K562 (cell line): ENCODE measurements around the gene AFDN. TPM values are rescaled to one million over a fixed set of nuclear protein-coding genes. Genes with fewer than 3 reads are reported as not detected.

Source experiments
- ATAC-seq: fragments of 200-7000 bp; cut with Tn5 transposase; 3 replicates; pipeline ENCODE4 v1.9.1; 2020; ENCODE audit warnings: moderate library complexity
- BruUV-seq: library from RNA; stranded (reverse); fragments of 400-500 nt; replicated peaks from 2 replicates; lab custom pipeline; 2021; lab: Mats Ljungman, UMichigan
- CTCF ChIA-PET: fragments of 300-600 bp; formaldehyde crosslinking; extraction: SDS; loops from one replicate; lab custom pipeline; 2021; ENCODE audit warnings: low intra/inter-chr PET ratio; lab: Yijun Ruan, JAX
- POLR2A ChIA-PET: fragments of 300-600, 350-650 bp; sonication (Branson Sonifier 250); formaldehyde crosslinking; extraction: SDS; loops from one replicate; lab custom pipeline; 2021; ENCODE audit warnings: antibody characterized with exemption, inconsistent platforms; lab: Yijun Ruan, JAX
- DNase-seq, 4 experiments: peaks; one replicate each; pipeline versions ENCODE4 v3.0.0 to v3.0.0-alpha.2; 2011 to 2018; ENCODE audit warnings: low spot score in 3 of 4, mixed read lengths in 3 of 4; ENCODE audit errors: extremely low read depth in 1 of 4
- FAIRE-seq: peaks from 2 replicates; lab custom pipeline; 2011; peaks lifted over from hg19 to GRCh38; lab: Jason Lieb, UNC
- H2AFZ ChIP-seq: 2 replicates; pipeline ENCODE4 v1.6.0; 2011; ENCODE audit warnings: low read depth, low read length, control low read depth, inconsistent platforms
- H3K27ac ChIP-seq: fragments of 200-600 bp; 3 replicates; pipeline ENCODE4 v1.8.0; 2011; ENCODE audit warnings: low read depth, mild to moderate bottlenecking, control low read depth, inconsistent platforms, low read length, moderate library complexity, mixed read lengths; ENCODE audit errors: extremely low read depth
- H3K27me3 ChIP-seq, 2 experiments: fragments of 300-600 bp in 1 of 2; 2 replicates in 1 of 2; 3 replicates in 1 of 2; pipeline versions ENCODE4 v1.6.0 to v1.8.0; 2011; ENCODE audit warnings: inconsistent platforms in 2 of 2, low read length in 2 of 2, mild to moderate bottlenecking in 1 of 2, mixed read lengths in 1 of 2, moderate library complexity in 1 of 2; ENCODE audit not compliant: control insufficient read depth in 2 of 2, insufficient read depth in 2 of 2
- H3K36me3 ChIP-seq: fragments of 300-600 bp; 3 replicates; pipeline ENCODE4 v1.8.0; 2011; ENCODE audit warnings: mild to moderate bottlenecking, low read length, inconsistent platforms; ENCODE audit not compliant: control insufficient read depth, insufficient read depth
- H3K4me1 ChIP-seq, 2 experiments: fragments of 200-600 bp in 1 of 2; replicated peaks in 1 of 2; 2 replicates in 1 of 2; 3 replicates in 1 of 2; pipeline versions ENCODE4 v1.5.1 to v1.8.0; 2011; ENCODE audit warnings: inconsistent platforms in 2 of 2, low read length in 2 of 2, mild to moderate bottlenecking in 1 of 2, mixed read lengths in 1 of 2, moderate library complexity in 1 of 2; ENCODE audit not compliant: control insufficient read depth in 2 of 2, insufficient read depth in 2 of 2
- H3K4me2 ChIP-seq: 2 replicates; pipeline ENCODE4 v1.6.1; 2011; ENCODE audit warnings: low read length, control low read depth, inconsistent platforms, mixed read lengths; ENCODE audit not compliant: insufficient read depth
- H3K4me3 ChIP-seq: fragments of 200-600 bp; sonication (generic), shearing (Covaris generic); 2 replicates; pipeline ENCODE4 v1.5.1; 2016; ENCODE audit warnings: control low read depth, inconsistent platforms
- H3K79me2 ChIP-seq: fragments of 200-600 bp; 3 replicates; pipeline ENCODE4 v1.8.0; 2011; ENCODE audit warnings: low read length, inconsistent platforms; ENCODE audit not compliant: control insufficient read depth, insufficient read depth
- H3K9ac ChIP-seq, 2 experiments: 2 replicates each; pipeline versions ENCODE4 v1.6.0 to v1.6.1; 2011; ENCODE audit warnings: low read depth in 2 of 2, low read length in 2 of 2, control low read depth in 1 of 2, inconsistent platforms in 1 of 2, mild to moderate bottlenecking in 1 of 2, mixed read lengths in 1 of 2; ENCODE audit not compliant: insufficient read depth in 1 of 2
- H3K9me1 ChIP-seq: one replicate; pipeline ENCODE4 v1.6.0; 2011; ENCODE audit warnings: inconsistent platforms, mild to moderate bottlenecking, low read length, moderate library complexity; ENCODE audit not compliant: control insufficient read depth, insufficient read depth
- H3K9me3 ChIP-seq: replicated peaks from 2 replicates; pipeline ENCODE4 v1.5.1; 2011; ENCODE audit warnings: low read depth, low read length, inconsistent platforms; ENCODE audit not compliant: control insufficient read depth, insufficient read depth
- H4K20me1 ChIP-seq: replicated peaks from 2 replicates; pipeline ENCODE4 v1.6.1; 2011; ENCODE audit warnings: low read length, inconsistent platforms, mixed read lengths; ENCODE audit not compliant: control insufficient read depth, insufficient read depth
- ASH1L ChIP-seq: fragments of 450-650 bp; IDR thresholded peaks from 2 replicates; pipeline ENCODE4 v1.6.1; 2018; ENCODE audit warnings: borderline replicate concordance, mild to moderate bottlenecking, low read depth; ENCODE audit not compliant: partially characterized antibody
- BCL6 ChIP-seq: fragments of 250-450 bp; sonication (Bioruptor Pico); IDR thresholded peaks from 2 replicates; pipeline ENCODE4 v1.4.0; 2020
- EP300 ChIP-seq: IDR thresholded peaks from 2 replicates; pipeline ENCODE4 v1.6.1; 2012; ENCODE audit warnings: low read length, improper control_type of control experiment
- FOXJ3 ChIP-seq: sonication (generic); formaldehyde crosslinking; IDR thresholded peaks from 2 replicates; pipeline ENCODE4 v1.4.0; 2020; ENCODE audit warnings: mild to moderate bottlenecking, missing genetic modification reagents
- ILF3 ChIP-seq: fragments of 450-650 bp; IDR thresholded peaks from 2 replicates; pipeline ENCODE4 v1.6.1; 2018; ENCODE audit warnings: antibody characterized with exemption, mild to moderate bottlenecking, moderate library complexity, borderline replicate concordance
- IRF9 ChIP-seq: fragments of 450-650 bp; IDR thresholded peaks from 2 replicates; pipeline ENCODE4 v1.6.1; 2016; ENCODE audit warnings: missing biosample characterization, missing genetic modification characterization
- ZBTB8A ChIP-seq: fragments of 450-650 bp; IDR thresholded peaks from 2 replicates; pipeline ENCODE4 v1.6.1; 2018; ENCODE audit warnings: mild to moderate bottlenecking, moderate library complexity; ENCODE audit not compliant: partially characterized antibody
- WGBS: fragments of 100-300 bp; shearing (Covaris generic); methylation state at CpG from one replicate; pipeline ENCODE4 v1.1.6; 2016; ENCODE audit warnings: low coverage, mixed read lengths; ENCODE audit not compliant: insufficient coverage; ENCODE audit errors: missing lambda C conversion rate; 5-methylcytosine and 5-hydroxymethylcytosine counted together
- in situ Hi-C: fragments of 300-500 bp; cut with MboI; formaldehyde crosslinking; loops from 4 replicates; pipeline ENCODE4 v1.15.0; 2018; ENCODE audit warnings: inconsistent platforms, mixed read lengths
- intact Hi-C: fragments of 100-400 bp; cut with micrococcal nuclease; formaldehyde crosslinking; loops from 2 replicates; pipeline ENCODE4 v1.14.2; 2022
- polyA plus RNA-seq, 8 experiments: library from polyadenylated mRNA; depleted of rRNA in 4 of 8; stranded (reverse) in 5 of 8; unstranded in 3 of 8; fragments of >200 nt; fragmentation: Nextera tagmentation in 2 of 8; fragmentation: Illumina TruSeq in 1 of 8; extraction: Ambion mirVana in 2 of 8; extraction: Trizol in 1 of 8; gene quantifications; 2 replicates each; pipeline versions ENCODE4 v1.2.1 to v1.2.3, GENCODE V29; 2011 to 2014; ENCODE audit warnings: inconsistent platforms in 1 of 8, missing spikeins in 1 of 8
- total RNA-seq, 7 experiments: library from RNA; depleted of rRNA in 6 of 7; stranded (reverse); fragments of >200 nt in 6 of 7; fragmentation: Illumina TruSeq in 2 of 7; extraction: Trizol in 2 of 7; gene quantifications; 2 replicates each; pipeline versions ENCODE4 v1.2.1 to v1.2.3, GENCODE V29; 2011 to 2021; ENCODE audit warnings: low replicate concordance in 1 of 7
- TF ChIP-seq, protein P1 (sequence below): fragments of 450-650 bp; IDR thresholded peaks from 2 replicates; pipeline ENCODE4 v1.6.1; 2016; ENCODE audit warnings: mild to moderate bottlenecking
- TF ChIP-seq, protein P2 (sequence below): IDR thresholded peaks from 2 replicates; pipeline ENCODE4 v1.6.1; 2016; ENCODE audit warnings: missing genetic modification characterization, missing compliant biosample characterization
- TF ChIP-seq, protein P3 (sequence below): fragments of 250-450 bp; sonication (Bioruptor Pico); IDR thresholded peaks from 2 replicates; pipeline ENCODE4 v1.4.0; 2020; ENCODE audit warnings: mild to moderate bottlenecking, moderate library complexity

The AFDN gene
- total and polyA plus RNA-seq, 9 of the 15 experiments (the other 6 are each of a cell fraction or from before 2014, with no cell fraction given), result 7.2 to 129 (median 105) TPM

GRCh38 chr6:168013250-168013915, 186.7 kb downstream of the AFDN start:
- Histone ChIP-seq H3K9me1 (no peaks in the 10 kb centered on the region), H3K27ac (no peak overlapping the region), H3K36me3 (no peaks in the 10 kb centered on the region), H3K4me3 (no peak overlapping the region), H3K27me3 (peaks cover 27 to 28% of the 10 kb centered on the region in 2 experiments), H3K79me2 (no peaks in the 10 kb centered on the region)
- in situ Hi-C loops, result no loop called here
- DNase-seq (no peak), ATAC-seq (no peak)
- POLR2A ChIA-PET, result interaction anchor here (0.6 kb wide), 2 partner anchors 24 to 954 kb away, joined by 3 read pairs; no protein-coding TSS in a partner anchor
- TF ChIP-seq ASH1L, result no peak
- no peak for TF ChIP-seq ILF3
- TF ChIP-seq EP300, result no peak
- TF ChIP-seq FOXJ3 (CRISPR knock-in tag), result no peak
- TF ChIP-seq, protein P1, sequence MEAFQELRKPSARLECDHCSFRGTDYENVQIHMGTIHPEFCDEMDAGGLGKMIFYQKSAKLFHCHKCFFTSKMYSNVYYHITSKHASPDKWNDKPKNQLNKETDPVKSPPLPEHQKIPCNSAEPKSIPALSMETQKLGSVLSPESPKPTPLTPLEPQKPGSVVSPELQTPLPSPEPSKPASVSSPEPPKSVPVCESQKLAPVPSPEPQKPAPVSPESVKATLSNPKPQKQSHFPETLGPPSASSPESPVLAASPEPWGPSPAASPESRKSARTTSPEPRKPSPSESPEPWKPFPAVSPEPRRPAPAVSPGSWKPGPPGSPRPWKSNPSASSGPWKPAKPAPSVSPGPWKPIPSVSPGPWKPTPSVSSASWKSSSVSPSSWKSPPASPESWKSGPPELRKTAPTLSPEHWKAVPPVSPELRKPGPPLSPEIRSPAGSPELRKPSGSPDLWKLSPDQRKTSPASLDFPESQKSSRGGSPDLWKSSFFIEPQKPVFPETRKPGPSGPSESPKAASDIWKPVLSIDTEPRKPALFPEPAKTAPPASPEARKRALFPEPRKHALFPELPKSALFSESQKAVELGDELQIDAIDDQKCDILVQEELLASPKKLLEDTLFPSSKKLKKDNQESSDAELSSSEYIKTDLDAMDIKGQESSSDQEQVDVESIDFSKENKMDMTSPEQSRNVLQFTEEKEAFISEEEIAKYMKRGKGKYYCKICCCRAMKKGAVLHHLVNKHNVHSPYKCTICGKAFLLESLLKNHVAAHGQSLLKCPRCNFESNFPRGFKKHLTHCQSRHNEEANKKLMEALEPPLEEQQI, result no peak
- TF ChIP-seq IRF9 (tag), result no peak
- TF ChIP-seq, protein P2, sequence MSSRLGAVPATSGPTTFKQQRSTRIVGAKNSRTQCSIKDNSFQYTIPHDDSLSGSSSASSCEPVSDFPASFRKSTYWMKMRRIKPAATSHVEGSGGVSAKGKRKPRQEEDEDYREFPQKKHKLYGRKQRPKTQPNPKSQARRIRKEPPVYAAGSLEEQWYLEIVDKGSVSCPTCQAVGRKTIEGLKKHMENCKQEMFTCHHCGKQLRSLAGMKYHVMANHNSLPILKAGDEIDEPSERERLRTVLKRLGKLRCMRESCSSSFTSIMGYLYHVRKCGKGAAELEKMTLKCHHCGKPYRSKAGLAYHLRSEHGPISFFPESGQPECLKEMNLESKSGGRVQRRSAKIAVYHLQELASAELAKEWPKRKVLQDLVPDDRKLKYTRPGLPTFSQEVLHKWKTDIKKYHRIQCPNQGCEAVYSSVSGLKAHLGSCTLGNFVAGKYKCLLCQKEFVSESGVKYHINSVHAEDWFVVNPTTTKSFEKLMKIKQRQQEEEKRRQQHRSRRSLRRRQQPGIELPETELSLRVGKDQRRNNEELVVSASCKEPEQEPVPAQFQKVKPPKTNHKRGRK (tag), result no peak
- TF ChIP-seq ZBTB8A, result no peak
- TF ChIP-seq, protein P3, sequence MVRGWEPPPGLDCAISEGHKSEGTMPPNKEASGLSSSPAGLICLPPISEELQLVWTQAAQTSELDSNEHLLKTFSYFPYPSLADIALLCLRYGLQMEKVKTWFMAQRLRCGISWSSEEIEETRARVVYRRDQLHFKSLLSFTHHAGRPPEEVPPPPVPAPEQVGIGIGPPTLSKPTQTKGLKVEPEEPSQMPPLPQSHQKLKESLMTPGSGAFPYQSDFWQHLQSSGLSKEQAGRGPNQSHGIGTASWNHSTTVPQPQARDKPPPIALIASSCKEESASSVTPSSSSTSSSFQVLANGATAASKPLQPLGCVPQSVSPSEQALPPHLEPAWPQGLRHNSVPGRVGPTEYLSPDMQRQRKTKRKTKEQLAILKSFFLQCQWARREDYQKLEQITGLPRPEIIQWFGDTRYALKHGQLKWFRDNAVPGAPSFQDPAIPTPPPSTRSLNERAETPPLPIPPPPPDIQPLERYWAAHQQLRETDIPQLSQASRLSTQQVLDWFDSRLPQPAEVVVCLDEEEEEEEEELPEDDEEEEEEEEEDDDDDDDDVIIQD, result no peak
- no peak for TF ChIP-seq BCL6
- TF ChIP-seq, all 486 proteins: peak for 0
- no TSS peak for BruUV-seq
- Histone ChIP-seq H3K4me2 (no peak overlapping the region), H2AFZ (no peak overlapping the region), H3K9me3 (peaks cover 6% of the 10 kb centered on the region; the same call in 1 of the 2 replicates), H3K4me1 (no peaks in the 10 kb centered on the region), H3K9ac (no peak overlapping the region), H4K20me1 (no peaks in the 10 kb centered on the region)
- CTCF ChIA-PET, result no interaction called here
- no peak for FAIRE-seq
- WGBS, result 2% methylated on average over 7 of the region's 7 CpGs
- intact Hi-C loops, result no loop called here
